Psoas muscle (tissue), 8 donors: Measurements from ENCODE around the gene LMOD3. TPM values are rescaled to one million over a fixed set of nuclear protein-coding genes. Genes with fewer than 3 reads are reported as not detected.
A peak's percentile ranks its signal among the peaks of the same experiment; 100 is the strongest.

ENCODE experiments used
- ATAC-seq, 4 donors: fragments of 200-7000 bp; cut with Tn5 transposase; one replicate each; pipeline ENCODE4 v1.9.1; 2020; ENCODE audit warnings: moderate library complexity in 3 of 4, mild to moderate bottlenecking in 2 of 4
- DNase-seq, 2 donors: peaks; one replicate each; pipeline ENCODE4 v3.0.0-alpha.2; 2020
- H3K27ac ChIP-seq: fragments of 200-600 bp; one replicate; pipeline ENCODE4 v1.8.0; 2022
- H3K27me3 ChIP-seq, 3 donors: fragments of 200-600 bp in 1 of 3; one replicate each; pipeline versions ENCODE4 v1.6.1 to v1.8.0; 2013 to 2022; ENCODE audit warnings: low read length in 2 of 3, mild to moderate bottlenecking in 2 of 3, moderate library complexity in 1 of 3; ENCODE audit not compliant: insufficient read depth in 3 of 3
- H3K36me3 ChIP-seq, 2 donors: fragments of 200-600 bp in 1 of 2; one replicate each; pipeline versions ENCODE4 v1.6.1 to v1.8.0; 2013 to 2022; ENCODE audit warnings: low read depth in 1 of 2, mild to moderate bottlenecking in 1 of 2, moderate library complexity in 1 of 2; ENCODE audit not compliant: insufficient read depth in 1 of 2
- H3K4me1 ChIP-seq: fragments of 200-600 bp; one replicate; pipeline ENCODE4 v1.8.0; 2022
- H3K4me3 ChIP-seq: fragments of 200-600 bp; one replicate; pipeline ENCODE4 v1.8.0; 2022; ENCODE audit warnings: mild to moderate bottlenecking
- H3K9me3 ChIP-seq: fragments of 200-600 bp; one replicate; pipeline ENCODE4 v1.8.0; 2022
- WGBS, 3 donors: extraction: QIAGEN DNeasy Blood & Tissue Kit; methylation state at CpG; one replicate each; pipeline versions ENCODE4 v1.1.6 to v1.1.7; 2013; 5-methylcytosine and 5-hydroxymethylcytosine counted together
- intact Hi-C, 2 donors: fragments of 100-400 bp; cut with DNase I; formaldehyde crosslinking; loops; one replicate each; pipeline versions ENCODE4 v1.11.0 to v1.14.2; 2022
- polyA plus RNA-seq, 3 donors: library from polyadenylated mRNA; stranded (reverse); fragments of 200-250 nt; gene quantifications; one replicate each; pipeline ENCODE4 v1.2.3, GENCODE V29; 2013
- total RNA-seq, 4 donors: library from RNA; stranded (reverse); fragmentation: NEBNext Ultra II Directional in 2 of 4; extraction: Animal tissue kit (Norgen Biotek cat#: 25700) in 2 of 4; gene quantifications; one replicate each; pipeline versions ENCODE4 v1.2.1 to v1.2.4, GENCODE V29; 2021 to 2023
- TF ChIP-seq, protein P1 (sequence below): fragments of 200-600 bp; IDR thresholded peaks from one replicate; pipeline ENCODE4 v1.8.0; 2022; ENCODE audit warnings: antibody characterized with exemption
- donor health status: healthy with polysubstance abuse.
- donor health status: DM: no; HTN: no; CAD: no; lungs with moderate emphysema.
- donor health status: Bipolar disorder and iron deficiency.
- donor health status: healthy.
- donor health status: DM: yes; HTN: yes; CAD: no.
- donor health status: DM: no; HTN: no; CAD: no.
- donor health status: DM: no; HTN: no; CAD: no.
- donor health status: DM: yes; HTN: yes; CAD: no.

Gene LMOD3
- total and polyA plus RNA-seq, 7 donors, result 9.0 to 258 (median 133) TPM

DNA sequence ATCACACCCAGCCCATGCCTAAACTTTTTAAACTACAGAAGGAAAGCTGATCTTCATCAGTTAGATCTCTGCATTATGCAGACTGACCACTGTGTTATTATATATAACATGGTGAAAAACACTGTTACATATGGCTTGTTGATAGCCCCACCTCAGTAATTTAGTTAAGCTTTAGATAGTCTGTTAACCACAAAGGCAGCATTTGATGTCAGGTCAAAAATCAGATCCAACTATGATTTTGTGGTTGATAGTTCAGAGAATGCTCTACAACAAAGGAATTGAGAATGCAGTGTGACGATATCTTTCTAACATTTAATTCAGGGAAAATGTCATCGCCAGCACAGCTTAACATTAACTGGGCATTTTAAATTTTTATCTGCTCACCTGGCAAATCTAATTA lies 37.7 kb upstream of the LMOD3 start:
- no peaks in the 10 kb centered on the region for H3K36me3 ChIP-seq
- no peak overlapping the region for H3K27ac ChIP-seq
- no peaks in the 10 kb centered on the region for H3K9me3 ChIP-seq
- H3K4me1 ChIP-seq, result no peaks in the 10 kb centered on the region
- DNase-seq (no peak), ATAC-seq (no peak)
- TF ChIP-seq, protein P1, sequence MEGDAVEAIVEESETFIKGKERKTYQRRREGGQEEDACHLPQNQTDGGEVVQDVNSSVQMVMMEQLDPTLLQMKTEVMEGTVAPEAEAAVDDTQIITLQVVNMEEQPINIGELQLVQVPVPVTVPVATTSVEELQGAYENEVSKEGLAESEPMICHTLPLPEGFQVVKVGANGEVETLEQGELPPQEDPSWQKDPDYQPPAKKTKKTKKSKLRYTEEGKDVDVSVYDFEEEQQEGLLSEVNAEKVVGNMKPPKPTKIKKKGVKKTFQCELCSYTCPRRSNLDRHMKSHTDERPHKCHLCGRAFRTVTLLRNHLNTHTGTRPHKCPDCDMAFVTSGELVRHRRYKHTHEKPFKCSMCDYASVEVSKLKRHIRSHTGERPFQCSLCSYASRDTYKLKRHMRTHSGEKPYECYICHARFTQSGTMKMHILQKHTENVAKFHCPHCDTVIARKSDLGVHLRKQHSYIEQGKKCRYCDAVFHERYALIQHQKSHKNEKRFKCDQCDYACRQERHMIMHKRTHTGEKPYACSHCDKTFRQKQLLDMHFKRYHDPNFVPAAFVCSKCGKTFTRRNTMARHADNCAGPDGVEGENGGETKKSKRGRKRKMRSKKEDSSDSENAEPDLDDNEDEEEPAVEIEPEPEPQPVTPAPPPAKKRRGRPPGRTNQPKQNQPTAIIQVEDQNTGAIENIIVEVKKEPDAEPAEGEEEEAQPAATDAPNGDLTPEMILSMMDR, result no peak
- intact Hi-C loops, result loop anchor here (5.0 kb wide), 4 partner anchors 147 to 512 kb away; no protein-coding TSS in a partner anchor
- no peaks in the 10 kb centered on the region for H3K27me3 ChIP-seq
- H3K4me3 ChIP-seq, result no peak overlapping the region
- 80 to 88% (median 85%) methylated on average over 2 of the region's 2 CpGs for WGBS, 3 donors

DNA sequence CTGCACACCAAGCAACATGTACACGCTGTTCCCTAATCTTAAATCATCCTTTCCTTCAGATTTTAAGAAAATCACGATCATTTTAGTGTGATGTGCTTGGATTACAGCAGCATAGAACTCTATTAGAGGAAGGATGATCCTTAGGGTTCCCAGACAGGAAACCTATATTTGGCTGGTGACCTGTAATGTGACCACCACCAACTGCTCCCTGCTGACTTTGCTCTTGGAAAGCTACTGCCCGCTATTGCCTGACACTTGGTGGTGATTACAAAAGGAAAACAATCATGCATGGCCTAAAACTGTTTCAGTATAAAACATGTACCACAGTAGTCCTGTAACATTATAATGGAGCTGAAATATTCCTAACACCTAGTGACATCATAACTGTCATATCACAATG lies 27.2 kb upstream of the LMOD3 start:
- 39 to 67% (median 43%) methylated on average over 3 of the region's 3 CpGs for WGBS, 3 donors
- Histone ChIP-seq H3K4me3 (peak overlapping the region; percentile 4), H3K9me3 (no peaks in the 10 kb centered on the region), H3K27ac (peak overlapping the region; percentile 82), H3K36me3 (no peaks in the 10 kb centered on the region), H3K27me3 (no peaks in the 10 kb centered on the region), H3K4me1 (peaks cover 25% of the 10 kb centered on the region)
- TF ChIP-seq, protein P1, result no peak
- no peak for DNase-seq
- ATAC-seq, result peak; percentile 94 to 99 (median 99)
- intact Hi-C loops, result no loop called here

DNA sequence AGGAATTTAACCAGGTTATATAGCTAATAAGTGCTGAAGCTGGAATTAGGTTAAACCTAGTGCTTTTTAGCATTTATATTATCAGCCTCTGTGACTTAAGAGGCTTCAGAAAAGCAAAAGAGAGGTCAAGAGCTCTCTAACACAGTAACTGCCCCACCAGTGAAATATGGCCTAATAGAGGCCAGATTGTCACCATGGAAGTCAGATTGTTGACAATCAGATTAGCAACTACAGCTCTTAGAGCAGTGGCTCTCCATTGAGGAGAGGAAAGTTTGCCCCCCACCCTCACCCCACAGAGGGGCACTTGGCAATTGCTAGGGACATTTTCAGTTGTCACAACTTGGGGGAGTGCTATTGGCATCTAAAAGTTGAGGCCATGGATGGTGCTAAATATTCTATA lies 23.3 kb upstream of the LMOD3 start:
- Histone ChIP-seq H3K36me3 (no peaks in the 10 kb centered on the region), H3K4me1 (peaks cover 45% of the 10 kb centered on the region), H3K9me3 (no peaks in the 10 kb centered on the region), H3K27ac (peak overlapping the region; percentile 88), H3K27me3 (no peaks in the 10 kb centered on the region), H3K4me3 (no peak overlapping the region)
- TF ChIP-seq, protein P1, result no peak
- DNase-seq (no peak), ATAC-seq (no peak)
- intact Hi-C loops, result no loop called here

DNA sequence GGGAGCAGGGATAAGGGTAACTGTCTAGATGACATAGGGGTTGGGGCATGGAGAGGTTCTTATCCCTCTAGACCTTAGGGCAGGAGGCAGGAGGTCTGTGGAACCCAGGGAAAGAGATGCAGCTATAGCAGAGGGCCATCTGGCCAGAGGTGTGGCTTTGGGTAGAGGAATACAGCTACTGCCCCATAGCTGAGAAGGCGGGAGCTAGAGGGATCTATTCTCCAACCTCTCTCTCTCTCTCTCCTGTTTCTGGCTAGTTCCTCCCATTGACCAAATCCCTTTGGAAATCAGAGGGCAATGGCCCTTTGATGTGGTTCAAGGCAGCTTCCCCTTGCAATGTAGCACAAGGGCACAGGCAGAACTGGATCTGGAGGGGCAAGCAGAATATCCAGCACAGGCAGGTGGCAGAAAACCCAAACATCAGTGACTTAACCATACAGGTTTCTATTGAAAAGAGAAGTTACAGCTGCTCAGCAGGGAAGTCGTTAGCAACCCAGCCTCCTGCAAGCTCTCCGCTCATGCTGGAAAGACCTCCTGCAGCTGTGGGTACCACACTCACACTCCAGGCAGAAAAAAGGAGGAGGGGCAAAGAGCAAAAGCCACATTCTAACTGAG lies 22.3 kb upstream of the LMOD3 start:
- Histone ChIP-seq H3K27ac (peak overlapping the region; percentile 88), H3K4me3 (no peak overlapping the region), H3K27me3 (no peaks in the 10 kb centered on the region), H3K4me1 (peaks cover 39% of the 10 kb centered on the region), H3K9me3 (no peaks in the 10 kb centered on the region), H3K36me3 (no peaks in the 10 kb centered on the region)
- 53 to 67% (median 62%) methylated on average over 3 of the region's 3 CpGs for WGBS, 3 donors
- no peak for DNase-seq
- intact Hi-C loops, result loop anchor here in 1 of 2 donors (5.0 kb wide), 1 partner anchor 132 kb away; the partner anchor contains the start of gene EOGT
- no peak for ATAC-seq
- TF ChIP-seq, protein P1, result no peak

DNA sequence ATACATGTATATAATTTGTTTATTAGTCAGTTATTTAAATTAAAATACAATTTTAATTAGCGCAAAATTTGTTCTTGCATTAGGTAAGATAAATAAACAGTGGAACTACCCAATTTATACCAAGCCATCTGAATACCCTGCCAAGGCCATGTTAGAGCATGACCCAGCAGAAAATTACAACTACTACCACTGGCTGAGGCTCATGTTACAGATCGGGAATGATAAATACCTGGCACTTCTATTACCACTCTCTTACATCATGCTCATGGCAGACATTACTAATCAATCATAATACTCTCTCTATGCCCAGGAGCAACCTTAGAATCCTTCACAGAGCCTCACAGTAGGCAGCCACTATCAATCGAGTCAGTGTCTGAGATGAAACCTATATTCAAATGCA lies 21.2 kb upstream of the LMOD3 start:
- Histone ChIP-seq H3K9me3 (no peaks in the 10 kb centered on the region), H3K27ac (peak overlapping the region; percentile 88), H3K27me3 (no peaks in the 10 kb centered on the region), H3K36me3 (no peaks in the 10 kb centered on the region), H3K4me3 (peak overlapping the region; percentile 40), H3K4me1 (peaks cover 28% of the 10 kb centered on the region)
- TF ChIP-seq, protein P1, result no peak
- 48 to 63% (median 51%) methylated on average over 3 of the region's 3 CpGs for WGBS, 3 donors
- ATAC-seq (peak; percentile 92 to 96 (median 94)), DNase-seq (no peak)
- intact Hi-C loops, result loop anchor here (2.0 to 5.0 kb wide), 3 partner anchors 19 to 131 kb away; partner anchors contain the start of genes EOGT (in 1 of the 2) and LMOD3 (in 1 of the 2)
